Measurements from ENCODE around the gene MYRF. TPM values are rescaled to one million over a fixed set of nuclear protein-coding genes. Genes with fewer than 3 reads are reported as not detected.

The MYRF gene
- total and polyA plus RNA-seq, 2 of the 13 experiments (the other 11 are each of a cell fraction or from before 2014, with no cell fraction given), result 10.2 to 25.9 TPM

DNA sequence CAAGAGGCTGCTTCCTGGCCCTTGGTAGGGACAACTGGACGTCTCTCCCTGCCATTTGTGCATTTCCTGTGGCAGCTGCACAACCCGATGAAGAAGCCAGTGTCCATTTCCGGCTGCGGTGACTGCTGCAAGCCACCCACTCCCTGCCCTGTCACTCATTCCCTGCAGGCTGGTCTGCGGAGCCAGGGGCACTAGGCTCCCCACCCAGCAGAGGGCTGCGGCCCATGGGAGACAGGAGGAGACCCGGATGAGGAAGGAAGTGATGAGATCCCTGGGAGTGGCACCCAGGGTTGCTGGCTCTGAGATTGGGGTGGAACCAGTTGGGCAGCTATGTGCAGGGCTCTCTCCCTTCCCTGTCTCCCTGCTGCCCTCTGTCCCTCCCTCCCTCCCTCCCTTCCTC is 10.0 kb upstream of the MYRF start:
- Histone ChIP-seq H3K9ac (ENCODE audit: insufficient read depth, low read depth, low read length) (no peak overlapping the region), H3K4me1 (ENCODE audit: insufficient read depth, low read length) (peaks cover 6% of the 10 kb centered on the region), H3K9me3 (ENCODE audit: low read length) (no peaks in the 10 kb centered on the region), H3K36me3 (replicated peaks in 1 of 2; ENCODE audit: control insufficient read depth in 1 of 2, insufficient read depth in 2 of 2, low read length in 2 of 2) (peaks cover 12 to 20% of the 10 kb centered on the region in 2 experiments; a peak in 2 of 5 replicates), H2AFZ (ENCODE audit: low read length) (no peak overlapping the region), H3K4me2 (ENCODE audit: low read depth, low read length) (no peak overlapping the region), H3K4me3 (replicated peaks in 1 of 3; ENCODE audit: insufficient read depth in 1 of 3, low read depth in 2 of 3, low read length in 3 of 3) (no peak overlapping the region), H3K27ac (ENCODE audit: extremely low read length, insufficient read depth, low read length) (no peak overlapping the region), H4K20me1 (ENCODE audit: insufficient read depth, low read length) (no peaks in the 10 kb centered on the region), H3K79me2 (ENCODE audit: insufficient read depth, low read length) (no peaks in the 10 kb centered on the region), H3K27me3 (ENCODE audit: control insufficient read depth in 1 of 2, insufficient read depth in 2 of 2, low read length in 2 of 2) (no peaks in the 10 kb centered on the region)
- intact Hi-C loops (cut with micrococcal nuclease; ENCODE audit: unreplicated experiment), result no loop called here
- POLR2A ChIA-PET, result no interaction called here
- in situ Hi-C loops (cut with HindIII; ENCODE audit: extremely low pct_ligation_motif_present, low pct_unique_long_range_greater_than_20kb), result no loop called here
- ATAC-seq (no peak), FAIRE-seq (no peak), DNase-seq (ENCODE audit: low spot score) (no peak)
- 96% methylated on average over 4 of the region's 7 CpGs for WGBS (ENCODE audit: low lambda C conversion rate)
- CTCF ChIA-PET (ENCODE audit: low intra/inter-chr PET ratio, low total read pairs), result no interaction called here
- no TSS peak for BruUV-seq (replicated peaks)
- TF ChIP-seq MEIS2 (CRISPR knock-in tag; IDR thresholded peaks at IDR 0.05), result no peak
- TF ChIP-seq ZNF569 (CRISPR knock-in tag; IDR thresholded peaks at IDR 0.05; ENCODE audit: borderline replicate concordance), result no peak
- TF ChIP-seq, protein P1, sequence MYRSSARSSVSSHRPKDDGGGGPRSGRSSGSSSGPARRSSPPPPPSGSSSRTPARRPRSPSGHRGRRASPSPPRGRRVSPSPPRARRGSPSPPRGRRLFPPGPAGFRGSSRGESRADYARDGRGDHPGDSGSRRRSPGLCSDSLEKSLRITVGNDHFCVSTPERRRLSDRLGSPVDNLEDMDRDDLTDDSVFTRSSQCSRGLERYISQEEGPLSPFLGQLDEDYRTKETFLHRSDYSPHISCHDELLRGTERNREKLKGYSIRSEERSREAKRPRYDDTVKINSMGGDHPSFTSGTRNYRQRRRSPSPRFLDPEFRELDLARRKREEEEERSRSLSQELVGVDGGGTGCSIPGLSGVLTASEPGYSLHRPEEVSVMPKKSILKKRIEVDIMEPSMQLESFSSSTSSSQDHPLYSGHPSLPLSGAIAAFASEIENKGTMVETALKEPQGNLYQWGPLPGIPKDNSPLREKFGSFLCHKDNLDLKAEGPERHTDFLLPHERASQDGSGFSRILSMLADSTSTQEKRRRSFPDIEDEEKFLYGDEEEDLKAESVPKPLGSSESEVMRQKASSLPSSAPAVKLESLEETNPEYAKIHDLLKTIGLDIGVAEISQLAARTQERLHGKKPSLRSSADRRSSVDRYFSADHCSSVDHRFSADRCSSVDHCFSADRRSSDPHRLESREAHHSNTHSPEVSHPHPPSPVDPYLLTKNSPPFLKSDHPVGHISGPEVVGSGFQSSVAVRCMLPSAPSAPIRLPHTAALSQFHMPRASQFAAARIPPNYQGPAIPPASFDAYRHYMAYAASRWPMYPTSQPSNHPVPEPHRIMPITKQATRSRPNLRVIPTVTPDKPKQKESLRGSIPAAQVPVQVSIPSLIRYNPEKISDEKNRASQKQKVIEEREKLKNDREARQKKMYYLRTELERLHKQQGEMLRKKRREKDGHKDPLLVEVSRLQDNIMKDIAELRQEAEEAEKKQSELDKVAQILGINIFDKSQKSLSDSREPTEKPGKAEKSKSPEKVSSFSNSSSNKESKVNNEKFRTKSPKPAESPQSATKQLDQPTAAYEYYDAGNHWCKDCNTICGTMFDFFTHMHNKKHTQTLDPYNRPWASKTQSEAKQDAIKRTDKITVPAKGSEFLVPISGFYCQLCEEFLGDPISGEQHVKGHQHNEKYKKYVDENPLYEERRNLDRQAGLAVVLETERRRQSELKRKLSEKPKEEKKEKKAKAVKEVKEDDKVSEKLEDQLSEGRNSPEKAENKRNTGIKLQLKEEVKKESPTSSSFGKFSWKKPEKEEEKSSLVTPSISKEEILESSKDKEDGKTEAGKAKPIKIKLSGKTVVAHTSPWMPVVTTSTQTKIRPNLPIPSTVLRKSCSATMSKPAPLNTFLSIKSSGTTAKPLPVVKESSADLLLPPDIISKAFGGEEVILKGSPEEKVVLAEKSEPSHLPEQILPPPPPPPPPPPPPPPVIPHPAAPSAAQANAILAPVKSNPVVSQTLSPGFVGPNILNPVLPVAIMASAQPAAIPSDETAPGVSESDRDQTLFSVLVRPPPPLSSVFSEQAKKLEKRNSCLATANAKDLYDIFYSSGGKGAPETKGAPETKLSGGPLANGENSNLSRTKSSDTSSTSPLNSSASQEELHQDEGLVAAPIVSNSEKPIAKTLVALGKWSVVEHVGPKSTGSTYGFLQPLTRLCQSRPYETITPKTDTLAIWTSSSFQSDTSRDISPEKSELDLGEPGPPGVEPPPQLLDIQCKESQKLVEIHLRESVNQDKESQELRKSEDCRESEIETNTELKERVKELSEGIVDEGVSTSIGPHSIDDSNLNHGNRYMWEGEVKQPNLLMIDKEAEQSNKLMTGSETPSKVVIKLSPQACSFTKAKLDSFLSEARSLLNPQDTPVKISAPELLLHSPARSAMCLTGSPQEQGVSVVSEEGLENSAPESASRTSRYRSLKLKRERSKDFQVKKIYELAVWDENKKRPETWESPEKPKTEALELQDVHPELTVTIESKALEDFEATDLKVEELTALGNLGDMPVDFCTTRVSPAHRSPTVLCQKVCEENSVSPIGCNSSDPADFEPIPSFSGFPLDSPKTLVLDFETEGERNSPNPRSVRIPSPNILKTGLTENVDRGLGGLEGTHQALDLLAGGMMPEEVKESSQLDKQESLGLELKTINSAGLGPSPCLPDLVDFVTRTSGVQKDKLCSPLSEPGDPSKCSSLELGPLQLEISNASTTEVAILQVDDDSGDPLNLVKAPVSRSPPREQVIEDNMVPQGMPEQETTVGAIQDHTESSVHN (CRISPR knock-in tag; IDR thresholded peaks at IDR 0.05), result no peak
- TF ChIP-seq ZNF737 (CRISPR knock-in tag; IDR thresholded peaks at IDR 0.05; ENCODE audit: borderline replicate concordance), result no peak
- TF ChIP-seq RXRB (CRISPR knock-in tag; IDR thresholded peaks at IDR 0.05; ENCODE audit: borderline replicate concordance), result no peak
- TF ChIP-seq ZNF253 (CRISPR knock-in tag; IDR thresholded peaks at IDR 0.05; ENCODE audit: borderline replicate concordance), result no peak
- no peak for TF ChIP-seq ADNP (CRISPR knock-in tag; IDR thresholded peaks at IDR 0.05)
- TF ChIP-seq, protein P2, sequence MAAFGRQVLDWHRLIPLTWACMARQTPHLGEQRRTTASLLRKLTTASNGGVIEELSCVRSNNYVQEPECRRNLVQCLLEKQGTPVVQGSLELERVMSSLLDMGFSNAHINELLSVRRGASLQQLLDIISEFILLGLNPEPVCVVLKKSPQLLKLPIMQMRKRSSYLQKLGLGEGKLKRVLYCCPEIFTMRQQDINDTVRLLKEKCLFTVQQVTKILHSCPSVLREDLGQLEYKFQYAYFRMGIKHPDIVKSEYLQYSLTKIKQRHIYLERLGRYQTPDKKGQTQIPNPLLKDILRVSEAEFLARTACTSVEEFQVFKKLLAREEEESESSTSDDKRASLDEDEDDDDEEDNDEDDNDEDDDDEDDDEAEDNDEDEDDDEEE (CRISPR knock-in tag; IDR thresholded peaks at IDR 0.05), result no peak
- no peak for TF ChIP-seq MBD4 (IDR thresholded peaks at IDR 0.05; ENCODE audit: borderline replicate concordance, low read length)
- TF ChIP-seq AGO1 (IDR thresholded peaks at IDR 0.05; ENCODE audit: low read depth, low read length, poor library complexity, severe bottlenecking), result no peak
- TF ChIP-seq KLF11 (CRISPR knock-in tag; IDR thresholded peaks at IDR 0.05), result no peak
- no peak for TF ChIP-seq ZNF350 (CRISPR knock-in tag; IDR thresholded peaks at IDR 0.05; ENCODE audit: borderline replicate concordance, low read depth)
- no peak for TF ChIP-seq SP2 (CRISPR knock-in tag; IDR thresholded peaks at IDR 0.05)
- TF ChIP-seq EEA1 (CRISPR knock-in tag; IDR thresholded peaks at IDR 0.05; ENCODE audit: borderline replicate concordance), result no peak
- TF ChIP-seq, protein P3, sequence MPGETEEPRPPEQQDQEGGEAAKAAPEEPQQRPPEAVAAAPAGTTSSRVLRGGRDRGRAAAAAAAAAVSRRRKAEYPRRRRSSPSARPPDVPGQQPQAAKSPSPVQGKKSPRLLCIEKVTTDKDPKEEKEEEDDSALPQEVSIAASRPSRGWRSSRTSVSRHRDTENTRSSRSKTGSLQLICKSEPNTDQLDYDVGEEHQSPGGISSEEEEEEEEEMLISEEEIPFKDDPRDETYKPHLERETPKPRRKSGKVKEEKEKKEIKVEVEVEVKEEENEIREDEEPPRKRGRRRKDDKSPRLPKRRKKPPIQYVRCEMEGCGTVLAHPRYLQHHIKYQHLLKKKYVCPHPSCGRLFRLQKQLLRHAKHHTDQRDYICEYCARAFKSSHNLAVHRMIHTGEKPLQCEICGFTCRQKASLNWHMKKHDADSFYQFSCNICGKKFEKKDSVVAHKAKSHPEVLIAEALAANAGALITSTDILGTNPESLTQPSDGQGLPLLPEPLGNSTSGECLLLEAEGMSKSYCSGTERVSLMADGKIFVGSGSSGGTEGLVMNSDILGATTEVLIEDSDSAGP (CRISPR knock-in tag; IDR thresholded peaks at IDR 0.05; ENCODE audit: borderline replicate concordance), result no peak

Measured in HepG2 (cell line).